GM23338 (cell line): Measurements from ENCODE around the gene DMBT1. TPM values are rescaled to one million over a fixed set of nuclear protein-coding genes. Genes with fewer than 3 reads are reported as not detected.

Source experiments
- ATAC-seq: fragments of 200-7000 bp; cut with Tn5 transposase; 3 replicates; pipeline ENCODE4 v1.9.1; 2020
- DNase-seq: peaks from one replicate; pipeline ENCODE4 v3.0.0-alpha.2; 2015; ENCODE audit warnings: low spot score
- H2AFZ ChIP-seq: fragments of 200-600 bp; sonication (generic); 2 replicates; pipeline ENCODE4 v1.8.0; 2016; ENCODE audit warnings: antibody characterized with exemption, mild to moderate bottlenecking, moderate library complexity
- H3F3A ChIP-seq: fragments of 200-600 bp; sonication (generic); replicated peaks from 2 replicates; pipeline ENCODE4 v1.8.0; 2017; ENCODE audit warnings: antibody characterized with exemption, mixed run types, low read depth
- H3K27ac ChIP-seq: fragments of 200-600 bp; sonication (generic); 2 replicates; pipeline ENCODE4 v1.6.1; 2016; ENCODE audit warnings: low read depth
- H3K27me3 ChIP-seq: fragments of 200-600 bp; sonication (generic); 2 replicates; pipeline ENCODE4 v1.8.0; 2016; ENCODE audit warnings: mild to moderate bottlenecking, mixed run types, moderate library complexity; ENCODE audit not compliant: insufficient read depth
- H3K36me3 ChIP-seq: fragments of 200-600 bp; sonication (generic); 2 replicates; pipeline ENCODE4 v1.8.0; 2016; ENCODE audit warnings: mild to moderate bottlenecking; ENCODE audit not compliant: insufficient read depth
- H3K4me1 ChIP-seq: fragments of 200-600 bp; sonication (generic); 2 replicates; pipeline ENCODE4 v1.8.0; 2016; ENCODE audit warnings: mild to moderate bottlenecking, moderate library complexity; ENCODE audit not compliant: insufficient read depth
- H3K4me2 ChIP-seq: fragments of 200-600 bp; sonication (generic); 2 replicates; pipeline ENCODE4 v1.7.1; 2017; ENCODE audit warnings: mixed run types
- H3K4me3 ChIP-seq: fragments of 200-600 bp; sonication (generic); 2 replicates; pipeline ENCODE4 v1.6.1; 2016; ENCODE audit warnings: mixed run types
- H3K79me2 ChIP-seq: fragments of 200-600 bp; sonication (generic); replicated peaks from 2 replicates; pipeline ENCODE4 v1.8.0; 2017; ENCODE audit warnings: mild to moderate bottlenecking; ENCODE audit not compliant: insufficient read depth
- H3K9me2 ChIP-seq: fragments of 200-600 bp; sonication (generic); 2 replicates; pipeline ENCODE4 v1.8.0; 2017; ENCODE audit not compliant: insufficient read depth
- H4K20me1 ChIP-seq: fragments of 200-600 bp; sonication (generic); replicated peaks from 2 replicates; pipeline ENCODE4 v1.8.0; 2017; ENCODE audit warnings: mild to moderate bottlenecking; ENCODE audit not compliant: insufficient read depth
- H3K27ac Mint-ChIP-seq: 2 replicates; pipeline ENCODE4 v1.8.0; 2020; ENCODE audit warnings: inconsistent platforms, mild to moderate bottlenecking, moderate library complexity, mixed read lengths
- H3K27me3 Mint-ChIP-seq: 3 replicates; pipeline ENCODE4 v1.8.0; 2022; ENCODE audit warnings: low read depth, mild to moderate bottlenecking, moderate library complexity, mixed read lengths, inconsistent platforms; ENCODE audit not compliant: insufficient read depth, poor library complexity
- H3K36me3 Mint-ChIP-seq: 3 replicates; pipeline ENCODE4 v1.8.0; 2021; ENCODE audit warnings: low read depth, mild to moderate bottlenecking, inconsistent platforms, moderate library complexity, mixed read lengths
- H3K4me1 Mint-ChIP-seq: 3 replicates; pipeline ENCODE4 v1.8.0; 2020; ENCODE audit warnings: mild to moderate bottlenecking, inconsistent platforms, mixed read lengths
- H3K4me3 Mint-ChIP-seq: 3 replicates; pipeline ENCODE4 v1.8.0; 2021; ENCODE audit warnings: moderate library complexity, mild to moderate bottlenecking, inconsistent platforms, mixed read lengths
- H3K9me3 Mint-ChIP-seq: 3 replicates; pipeline ENCODE4 v1.8.0; 2020; ENCODE audit warnings: moderate library complexity, mild to moderate bottlenecking, inconsistent platforms, mixed read lengths
- CTCF ChIP-seq, 2 experiments: fragments of 200-600 bp in 1 of 2; sonication (generic) in 1 of 2; conservative IDR thresholded peaks; 2 replicates each; pipeline versions ENCODE4 v1.5.1 to v1.6.1; 2016 to 2017; ENCODE audit warnings: antibody characterized with exemption in 2 of 2, low read depth in 2 of 2, mild to moderate bottlenecking in 2 of 2, moderate library complexity in 1 of 2
- ETS1 ChIP-seq: IDR thresholded peaks from 2 replicates; pipeline ENCODE4 v1.6.1; 2016; ENCODE audit warnings: antibody characterized with exemption
- JUNB ChIP-seq: IDR thresholded peaks from one replicate; pipeline ENCODE4 v1.6.1; 2016; ENCODE audit warnings: antibody characterized with exemption; ENCODE audit not compliant: unreplicated experiment
- ZNF114 ChIP-seq: fragments of 250-450 bp; sonication (Bioruptor Pico); IDR thresholded peaks from 2 replicates; pipeline ENCODE4 v1.5.0; 2020; ENCODE audit warnings: mild to moderate bottlenecking, moderate library complexity
- ZNF331 ChIP-seq: fragments of 250-450 bp; sonication (Bioruptor Pico); IDR thresholded peaks from 2 replicates; pipeline ENCODE4 v1.5.0; 2020; ENCODE audit warnings: low read depth, mild to moderate bottlenecking, moderate library complexity
- ZNF462 ChIP-seq: fragments of 250-450 bp; sonication (Bioruptor Pico); IDR thresholded peaks from 2 replicates; pipeline ENCODE4 v1.5.0; 2020; ENCODE audit warnings: mild to moderate bottlenecking, moderate library complexity
- polyA plus RNA-seq: library from polyadenylated mRNA; unstranded; fragments of >200 nt; fragmentation: Nextera tagmentation; extraction: Ambion mirVana; gene quantifications from 2 replicates; pipeline ENCODE4 v1.2.1, GENCODE V29; 2016
- total RNA-seq: library from RNA; depleted of rRNA; stranded (reverse); fragments of >200 nt; shearing (Covaris generic); gene quantifications from 2 replicates; pipeline ENCODE4 v1.2.3, GENCODE V29; 2014

Gene DMBT1
- total and polyA plus RNA-seq, 2 experiments from 2014 or later, result 0.03 to 0.05 TPM

GRCh38 chr10:122548407-122549085 lies 12.0 kb upstream of the DMBT1 start:
- Mint-ChIP-seq H3K27ac (no peak overlapping the region), H3K36me3 (no peaks in the 10 kb centered on the region), H3K9me3 (no peaks in the 10 kb centered on the region), H3K27me3 (peaks cover 3% of the 10 kb centered on the region), H3K4me3 (no peak overlapping the region), H3K4me1 (no peaks in the 10 kb centered on the region; the same call in 2 of the 3 replicates)
- H3F3A ChIP-seq, result no peaks in the 10 kb centered on the region
- H3K4me2 ChIP-seq, result no peak overlapping the region
- no peak overlapping the region for H3K27ac ChIP-seq
- H3K79me2 ChIP-seq, result no peaks in the 10 kb centered on the region
- no peak for DNase-seq
- H3K9me2 ChIP-seq, result no peaks in the 10 kb centered on the region
- no peaks in the 10 kb centered on the region for H3K36me3 ChIP-seq
- no peak overlapping the region for H3K4me3 ChIP-seq
- no peaks in the 10 kb centered on the region for H4K20me1 ChIP-seq
- no peak overlapping the region for H2AFZ ChIP-seq
- TF ChIP-seq ZNF331, result no peak
- TF ChIP-seq ZNF462, result no peak
- no peaks in the 10 kb centered on the region for H3K4me1 ChIP-seq
- H3K27me3 ChIP-seq, result no peaks in the 10 kb centered on the region
- ATAC-seq, result no peak

- Histone ChIP-seq H3K4me1 (no peaks in the 10 kb centered on the region), H3K27me3 (no peaks in the 10 kb centered on the region), H3K27ac (no peak overlapping the region), H3K4me2 (no peak overlapping the region), H3F3A (no peaks in the 10 kb centered on the region), H3K4me3 (no peak overlapping the region), H3K9me2 (no peaks in the 10 kb centered on the region), H2AFZ (no peak overlapping the region), H4K20me1 (no peaks in the 10 kb centered on the region), H3K36me3 (no peaks in the 10 kb centered on the region), H3K79me2 (no peaks in the 10 kb centered on the region)
- Mint-ChIP-seq H3K4me3 (no peak overlapping the region), H3K36me3 (no peaks in the 10 kb centered on the region), H3K4me1 (no peaks in the 10 kb centered on the region), H3K27ac (no peak overlapping the region), H3K9me3 (no peaks in the 10 kb centered on the region), H3K27me3 (peaks cover 3% of the 10 kb centered on the region)
- ATAC-seq (no peak), DNase-seq (no peak)
- TF ChIP-seq JUNB (no peak), ETS1 (no peak), ZNF114 (CRISPR knock-in tag) (no peak), CTCF (conservative IDR thresholded peaks at IDR 0.05; ENCODE audit: low read depth in 2 of 2) (no peak)
These were observed 10.9 kb upstream of the DMBT1 start for GRCh38 chr10:122549636-122550035.
